ENCODE data around the gene COTL1.

DNA sequence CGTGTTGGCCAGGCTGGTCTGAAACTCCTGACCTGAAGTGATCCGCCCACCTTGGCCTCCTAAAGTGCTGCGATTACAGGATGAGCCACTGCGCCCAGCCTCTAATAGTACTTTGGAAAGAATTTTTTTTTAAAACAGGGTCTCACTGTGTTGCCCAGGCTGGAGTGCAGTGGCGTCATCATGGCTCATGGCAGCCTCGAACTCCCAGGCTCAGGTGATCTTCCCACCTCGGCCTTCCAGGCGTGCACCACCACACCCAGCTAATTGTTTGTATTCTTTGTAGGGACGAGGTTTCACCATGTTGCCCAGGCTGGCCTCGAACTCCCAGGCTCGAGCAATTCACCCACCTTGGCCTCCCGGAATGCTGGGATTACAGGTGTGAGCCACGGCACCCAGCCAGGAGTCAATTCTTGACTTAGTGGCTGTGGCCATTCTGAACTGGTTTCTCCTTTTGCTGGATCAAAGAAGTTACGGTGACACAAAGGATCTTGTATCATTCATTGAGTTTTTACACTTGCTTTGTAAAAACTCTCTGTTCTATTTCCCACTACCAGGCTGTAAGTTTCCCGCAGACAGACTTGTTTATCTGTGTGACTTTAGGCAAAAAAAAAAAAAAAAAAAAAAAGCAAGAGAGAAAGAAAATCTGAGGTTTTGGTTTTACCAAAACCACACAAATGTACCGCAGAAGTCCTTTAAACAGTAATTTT, 12.7 kb upstream of the COTL1 start:
- TF ChIP-seq NONO (IDR thresholded peaks at IDR 0.05) (no peak), NONO (CRISPR knock-in tag; conservative IDR thresholded peaks at IDR 0.05) (no peak), SATB2 (CRISPR knock-in tag; IDR thresholded peaks at IDR 0.05) (no peak), NR3C1 (CRISPR knock-in tag; IDR thresholded peaks at IDR 0.05) (no peak), SOX6 (IDR thresholded peaks at IDR 0.05) (no peak), SOX6 (CRISPR knock-in tag; IDR thresholded peaks at IDR 0.05) (no peak)
